GM12801 (cell line): Measurements from ENCODE around the gene MRPL40.

ENCODE experiments used
- TF ChIP-seq, protein P1 (sequence below): IDR thresholded peaks from one replicate; pipeline ENCODE4 v1.5.1; 2011; ENCODE audit warnings: control low read depth; ENCODE audit not compliant: insufficient read length; ENCODE audit errors: extremely low read depth

MRPL40 gene

DNA sequence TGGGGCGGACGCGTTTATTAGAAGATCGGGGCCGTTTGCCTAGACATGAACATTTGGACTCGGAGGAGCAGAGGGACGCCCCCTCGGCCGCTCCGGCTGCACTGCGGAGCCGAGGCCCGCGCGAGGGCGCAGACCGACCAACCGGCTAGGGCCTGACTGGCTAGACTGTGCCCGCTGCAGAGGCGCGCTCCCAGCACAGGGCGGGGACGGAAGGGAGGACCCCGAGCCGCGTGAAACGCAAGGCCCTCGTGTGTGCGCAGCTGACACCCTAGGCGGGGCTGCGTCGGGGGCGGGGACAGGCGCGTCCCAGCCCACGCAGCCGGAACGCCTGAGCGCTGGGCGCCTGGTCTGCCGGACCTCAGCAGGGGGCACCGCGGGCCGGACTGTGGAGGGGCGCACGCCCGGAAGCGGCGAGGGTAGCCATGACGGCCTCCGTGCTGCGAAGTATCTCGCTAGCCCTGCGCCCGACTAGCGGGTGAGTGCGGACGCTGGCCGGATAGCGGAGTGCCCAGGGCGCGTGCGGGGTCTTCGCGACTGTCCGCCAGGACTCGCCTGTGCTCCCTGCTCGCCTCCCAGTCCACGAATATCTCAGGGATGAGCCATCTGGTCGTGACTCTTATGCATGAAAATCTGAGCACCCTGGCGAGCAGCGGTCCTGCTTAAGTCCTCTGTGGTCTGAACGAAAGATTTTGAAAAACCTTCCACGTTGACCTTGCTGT is at the start of gene MRPL40:
TSS of gene MRPL40 (plus strand) at position 413 of the 719 bp plus-strand sequence. CDS start at position 423, 10 bp downstream.
- TF ChIP-seq, protein P1, sequence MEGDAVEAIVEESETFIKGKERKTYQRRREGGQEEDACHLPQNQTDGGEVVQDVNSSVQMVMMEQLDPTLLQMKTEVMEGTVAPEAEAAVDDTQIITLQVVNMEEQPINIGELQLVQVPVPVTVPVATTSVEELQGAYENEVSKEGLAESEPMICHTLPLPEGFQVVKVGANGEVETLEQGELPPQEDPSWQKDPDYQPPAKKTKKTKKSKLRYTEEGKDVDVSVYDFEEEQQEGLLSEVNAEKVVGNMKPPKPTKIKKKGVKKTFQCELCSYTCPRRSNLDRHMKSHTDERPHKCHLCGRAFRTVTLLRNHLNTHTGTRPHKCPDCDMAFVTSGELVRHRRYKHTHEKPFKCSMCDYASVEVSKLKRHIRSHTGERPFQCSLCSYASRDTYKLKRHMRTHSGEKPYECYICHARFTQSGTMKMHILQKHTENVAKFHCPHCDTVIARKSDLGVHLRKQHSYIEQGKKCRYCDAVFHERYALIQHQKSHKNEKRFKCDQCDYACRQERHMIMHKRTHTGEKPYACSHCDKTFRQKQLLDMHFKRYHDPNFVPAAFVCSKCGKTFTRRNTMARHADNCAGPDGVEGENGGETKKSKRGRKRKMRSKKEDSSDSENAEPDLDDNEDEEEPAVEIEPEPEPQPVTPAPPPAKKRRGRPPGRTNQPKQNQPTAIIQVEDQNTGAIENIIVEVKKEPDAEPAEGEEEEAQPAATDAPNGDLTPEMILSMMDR = no peak

DNA sequence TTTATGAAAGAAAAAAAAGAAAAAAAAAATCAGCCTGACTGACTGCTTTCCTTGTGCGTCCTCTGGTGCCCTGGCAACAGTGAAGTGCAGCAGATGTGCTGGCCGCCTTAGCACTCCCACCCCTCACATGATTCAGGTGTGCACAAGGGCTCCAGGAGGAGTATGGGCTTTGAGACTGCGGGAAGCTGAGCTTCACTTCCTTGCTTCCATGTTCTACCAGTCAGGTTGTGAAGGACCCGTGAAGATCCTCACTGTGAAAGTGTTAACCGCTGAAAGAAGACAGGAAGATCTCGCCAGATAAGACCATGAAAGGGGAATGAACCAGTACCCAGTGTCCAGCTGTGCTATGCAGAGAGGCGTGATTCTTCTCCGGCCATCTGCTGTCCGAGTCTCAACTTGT is 49.1 kb upstream of the MRPL40 start:
- TF ChIP-seq, protein P1 = no peak

DNA sequence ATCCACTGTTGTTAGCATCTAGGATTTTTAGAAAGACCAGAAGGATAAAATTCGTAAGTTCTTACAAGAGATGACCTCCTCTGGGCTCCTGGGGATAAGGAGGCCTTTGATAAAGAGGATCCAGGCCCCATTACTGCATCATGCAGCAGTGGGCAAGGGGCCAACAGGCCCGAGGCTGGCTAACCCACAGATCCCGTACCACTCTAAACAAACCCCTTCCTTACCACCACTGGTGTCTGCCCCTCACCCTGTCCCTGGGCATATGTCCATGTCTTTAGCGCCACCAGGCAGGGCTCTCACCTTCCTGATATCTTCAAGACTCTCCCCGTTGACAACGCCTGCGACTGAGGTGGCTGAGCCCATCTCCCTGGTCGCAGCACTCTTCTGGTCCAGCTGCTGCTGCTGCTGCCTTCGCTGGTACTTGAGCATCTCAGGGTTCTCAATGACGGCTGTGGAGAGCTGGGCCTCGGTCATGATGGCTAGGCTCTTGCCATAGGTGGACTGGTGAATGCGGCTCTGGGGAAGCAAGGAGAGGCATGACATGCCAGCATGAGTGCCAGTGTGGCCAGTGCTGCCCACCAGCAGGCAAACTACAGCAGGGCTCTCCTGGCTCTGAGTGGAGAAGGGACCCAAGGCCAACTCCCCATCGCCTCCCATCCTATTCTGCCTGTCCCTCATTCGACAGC is 47.0 kb upstream of the MRPL40 start:
- TF ChIP-seq, protein P1 = no peak

DNA sequence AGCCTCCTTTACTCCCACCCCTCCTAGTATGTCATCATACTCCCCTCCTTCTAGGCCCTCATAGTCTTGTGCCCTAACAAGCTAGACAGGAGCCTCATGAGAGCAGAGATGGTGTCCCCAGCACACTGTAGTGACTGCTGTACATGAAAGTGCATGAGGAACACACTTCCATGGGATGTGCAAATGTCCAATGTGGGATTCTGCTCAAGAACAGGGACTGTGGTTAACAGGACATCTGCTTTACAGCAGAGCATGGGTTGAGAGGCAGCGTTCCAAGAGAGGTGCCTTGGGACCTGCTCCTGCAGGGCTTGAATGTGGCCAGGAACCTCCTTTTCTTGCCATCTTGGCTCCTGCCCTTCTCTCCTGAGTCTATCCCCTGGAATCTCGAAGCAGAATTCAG is 46.1 kb upstream of the MRPL40 start:
- TF ChIP-seq, protein P1 = no peak

DNA sequence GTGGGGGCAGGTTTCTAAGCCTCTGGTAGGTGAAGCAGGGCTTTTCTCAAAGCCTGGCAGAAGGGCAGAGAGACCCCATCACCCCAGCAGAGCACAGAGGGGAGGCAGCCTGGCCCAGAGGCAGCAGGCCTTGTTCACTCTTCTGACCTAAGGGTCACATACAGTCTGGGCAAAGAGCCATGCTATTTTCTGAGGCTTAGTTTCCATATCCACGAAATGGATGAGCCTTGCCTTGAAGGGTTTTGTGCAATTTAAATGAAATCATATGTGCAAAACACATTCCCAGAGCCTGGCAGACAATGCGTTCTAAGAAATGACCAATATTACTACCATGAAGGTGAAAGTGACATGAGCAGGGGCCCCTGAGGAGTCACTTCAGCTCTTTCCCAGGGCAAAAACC is 45.3 kb upstream of the MRPL40 start:
- TF ChIP-seq, protein P1 = no peak

DNA sequence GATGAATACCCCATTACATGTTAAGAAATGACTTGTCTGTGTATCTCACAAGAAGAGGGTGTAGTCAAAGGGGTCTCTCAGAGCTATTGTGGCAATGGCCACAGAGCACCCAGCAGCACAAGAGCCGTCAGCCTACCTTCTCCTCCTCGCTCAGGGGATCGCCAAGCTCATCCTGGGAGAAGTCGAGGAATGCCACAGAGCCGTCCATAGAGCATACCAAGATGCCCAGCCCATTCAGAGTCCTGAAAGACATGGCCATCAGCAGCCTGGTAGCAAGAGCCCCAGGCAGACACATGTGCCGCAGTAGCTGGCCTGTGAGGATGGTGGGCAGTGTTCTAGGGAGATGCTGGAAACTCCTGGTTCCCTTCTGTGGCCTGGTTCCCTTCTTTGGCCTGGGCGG is 44.8 kb upstream of the MRPL40 start:
- TF ChIP-seq, protein P1 = no peak

DNA sequence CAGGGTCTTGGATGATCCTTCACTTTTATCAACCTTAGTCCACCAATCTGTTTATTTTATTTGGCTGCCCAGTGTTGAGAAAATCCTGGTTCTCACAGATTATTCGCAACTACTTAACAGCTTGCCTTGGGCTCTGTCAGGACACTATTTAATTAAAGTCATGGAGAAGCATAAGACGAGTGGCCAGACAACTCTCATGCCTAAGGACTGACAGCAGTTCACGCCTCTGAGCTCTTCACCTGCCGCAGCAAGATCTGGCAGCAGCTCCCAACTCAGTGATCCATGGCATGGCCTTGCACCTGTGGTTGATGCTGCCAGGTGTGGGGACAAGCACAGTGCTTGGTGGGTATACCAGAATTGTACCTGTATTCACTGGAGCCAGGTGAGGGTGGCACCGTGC is 38.6 kb upstream of the MRPL40 start:
- TF ChIP-seq, protein P1 = no peak
